ENCODE measurements around the gene RBFOX1. TPM values are rescaled to one million over a fixed set of nuclear protein-coding genes. Genes with fewer than 3 reads are reported as not detected.

The RBFOX1 gene
- total RNA-seq, 4 donors from 2014 or later, result 1.0 to 3.4 TPM; not detected in 2

DNA sequence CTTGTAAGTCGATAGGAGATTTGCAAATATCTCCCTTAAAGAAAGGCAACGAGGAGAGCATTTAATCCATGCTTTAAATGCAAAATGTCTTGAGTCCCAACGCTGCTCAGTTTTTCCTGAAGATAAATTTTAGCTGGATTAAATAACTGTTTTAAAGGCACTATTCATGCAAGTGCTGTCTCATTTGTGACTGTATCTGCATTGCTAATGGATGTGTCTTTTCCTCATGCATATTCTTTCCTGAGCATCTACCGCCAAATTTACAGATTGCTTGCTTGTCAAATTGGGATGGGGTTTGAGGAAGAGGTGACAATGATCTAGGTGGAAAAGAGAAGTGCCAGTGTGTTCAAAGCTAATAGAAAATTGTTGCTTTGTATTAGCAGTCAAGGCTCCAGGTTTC, 106.9 kb downstream of the RBFOX1 start:
- H3K4me3 ChIP-seq, result no peak overlapping the region
- no peaks in the 10 kb centered on the region for H3K4me1 ChIP-seq
- TF ChIP-seq, protein P1, sequence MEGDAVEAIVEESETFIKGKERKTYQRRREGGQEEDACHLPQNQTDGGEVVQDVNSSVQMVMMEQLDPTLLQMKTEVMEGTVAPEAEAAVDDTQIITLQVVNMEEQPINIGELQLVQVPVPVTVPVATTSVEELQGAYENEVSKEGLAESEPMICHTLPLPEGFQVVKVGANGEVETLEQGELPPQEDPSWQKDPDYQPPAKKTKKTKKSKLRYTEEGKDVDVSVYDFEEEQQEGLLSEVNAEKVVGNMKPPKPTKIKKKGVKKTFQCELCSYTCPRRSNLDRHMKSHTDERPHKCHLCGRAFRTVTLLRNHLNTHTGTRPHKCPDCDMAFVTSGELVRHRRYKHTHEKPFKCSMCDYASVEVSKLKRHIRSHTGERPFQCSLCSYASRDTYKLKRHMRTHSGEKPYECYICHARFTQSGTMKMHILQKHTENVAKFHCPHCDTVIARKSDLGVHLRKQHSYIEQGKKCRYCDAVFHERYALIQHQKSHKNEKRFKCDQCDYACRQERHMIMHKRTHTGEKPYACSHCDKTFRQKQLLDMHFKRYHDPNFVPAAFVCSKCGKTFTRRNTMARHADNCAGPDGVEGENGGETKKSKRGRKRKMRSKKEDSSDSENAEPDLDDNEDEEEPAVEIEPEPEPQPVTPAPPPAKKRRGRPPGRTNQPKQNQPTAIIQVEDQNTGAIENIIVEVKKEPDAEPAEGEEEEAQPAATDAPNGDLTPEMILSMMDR (IDR thresholded peaks at IDR 0.05), result no peak
- TF ChIP-seq POLR2A (IDR thresholded peaks at IDR 0.05), result no peak
- H3K9me3 ChIP-seq, result no peaks in the 10 kb centered on the region
- H3K27ac ChIP-seq, result no peak overlapping the region
- no peaks in the 10 kb centered on the region for H3K27me3 ChIP-seq
- DNase-seq, result no peak
- no peaks in the 10 kb centered on the region for H3K36me3 ChIP-seq

DNA sequence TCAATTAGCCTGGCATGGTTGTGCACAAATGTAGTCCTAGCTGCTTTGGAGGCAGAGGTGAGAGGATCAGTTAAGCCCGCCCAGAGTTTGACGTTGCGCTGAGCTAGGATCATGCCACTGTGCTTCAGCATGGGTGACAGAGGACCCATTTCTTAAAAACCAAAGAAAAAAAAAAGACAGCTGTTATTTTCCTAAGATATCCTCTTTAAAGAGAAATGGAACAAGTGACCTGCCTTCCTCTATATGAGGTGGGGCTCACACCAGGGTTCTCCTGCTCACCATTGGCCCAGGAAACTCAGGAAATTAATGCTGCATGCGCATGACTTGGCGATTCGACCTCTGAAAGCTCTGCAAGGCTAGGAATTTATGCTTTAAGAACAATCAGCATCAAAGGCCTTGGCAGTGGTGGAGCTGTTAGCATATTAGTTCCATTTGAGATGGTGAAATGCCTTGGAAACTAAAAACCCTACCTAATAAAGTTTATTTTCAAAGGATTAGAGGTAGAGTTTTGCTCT, 108.3 kb downstream of the RBFOX1 start:
- no peak for DNase-seq
- no peaks in the 10 kb centered on the region for H3K9me3 ChIP-seq
- H3K4me1 ChIP-seq, result no peaks in the 10 kb centered on the region
- no peak overlapping the region for H3K4me3 ChIP-seq
- H3K27ac ChIP-seq, result no peak overlapping the region
- TF ChIP-seq, protein P1 (IDR thresholded peaks at IDR 0.05), result no peak
- TF ChIP-seq POLR2A (IDR thresholded peaks at IDR 0.05), result no peak
- H3K27me3 ChIP-seq, result no peaks in the 10 kb centered on the region
- H3K36me3 ChIP-seq, result no peaks in the 10 kb centered on the region

DNA sequence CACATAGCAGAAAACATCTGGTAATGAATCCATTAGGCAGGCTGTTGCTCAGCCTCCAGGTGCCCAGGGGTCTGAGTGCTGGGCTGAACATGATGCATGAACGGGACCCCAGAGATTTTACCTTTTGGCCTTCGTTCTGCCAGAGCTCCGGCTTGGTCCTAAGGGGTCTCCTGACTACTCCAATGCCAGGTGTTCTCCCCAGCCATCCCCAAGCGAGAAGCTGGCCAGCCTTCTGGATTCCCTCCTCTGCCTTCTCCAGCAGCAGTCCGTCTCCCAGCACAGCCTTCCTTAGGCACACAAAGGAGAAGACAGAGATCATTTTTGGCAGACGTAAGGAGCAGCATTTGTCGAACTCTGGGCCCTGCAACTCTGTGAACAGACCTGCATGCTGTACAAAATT, 109.4 kb downstream of the RBFOX1 start:
- H3K36me3 ChIP-seq, result no peaks in the 10 kb centered on the region
- H3K9me3 ChIP-seq, result no peaks in the 10 kb centered on the region
- no peak overlapping the region for H3K4me3 ChIP-seq
- H3K27me3 ChIP-seq, result no peaks in the 10 kb centered on the region
- TF ChIP-seq POLR2A (IDR thresholded peaks at IDR 0.05), result no peak
- TF ChIP-seq, protein P1 (IDR thresholded peaks at IDR 0.05), result no peak
- H3K4me1 ChIP-seq, result no peaks in the 10 kb centered on the region
- H3K27ac ChIP-seq, result no peak overlapping the region
- DNase-seq, result no peak

DNA sequence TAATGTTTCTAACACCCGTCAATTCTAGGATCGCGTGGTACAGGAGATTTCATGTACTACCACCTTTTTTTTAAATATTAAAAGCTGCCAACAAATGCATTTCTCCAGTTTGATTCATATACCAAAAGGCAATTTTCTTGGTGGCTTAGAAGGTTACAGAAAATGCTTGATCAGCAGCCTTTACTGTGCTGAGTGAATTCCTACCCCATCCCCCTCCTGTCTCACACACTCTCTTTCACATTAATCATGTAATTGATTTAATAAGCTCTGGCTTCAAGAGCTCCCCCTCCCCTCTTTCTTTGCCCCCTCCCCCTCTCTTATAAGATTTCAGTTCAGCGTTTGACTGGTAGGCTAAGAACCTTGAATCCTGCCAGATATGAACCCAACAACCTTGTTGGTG, 110.5 kb downstream of the RBFOX1 start:
- no peak overlapping the region for H3K4me3 ChIP-seq
- no peak overlapping the region for H3K27ac ChIP-seq
- no peaks in the 10 kb centered on the region for H3K9me3 ChIP-seq
- no peaks in the 10 kb centered on the region for H3K4me1 ChIP-seq
- H3K27me3 ChIP-seq, result no peaks in the 10 kb centered on the region
- no peaks in the 10 kb centered on the region for H3K36me3 ChIP-seq
- TF ChIP-seq POLR2A (IDR thresholded peaks at IDR 0.05), result no peak
- TF ChIP-seq, protein P1 (IDR thresholded peaks at IDR 0.05), result no peak
- DNase-seq, result no peak

DNA sequence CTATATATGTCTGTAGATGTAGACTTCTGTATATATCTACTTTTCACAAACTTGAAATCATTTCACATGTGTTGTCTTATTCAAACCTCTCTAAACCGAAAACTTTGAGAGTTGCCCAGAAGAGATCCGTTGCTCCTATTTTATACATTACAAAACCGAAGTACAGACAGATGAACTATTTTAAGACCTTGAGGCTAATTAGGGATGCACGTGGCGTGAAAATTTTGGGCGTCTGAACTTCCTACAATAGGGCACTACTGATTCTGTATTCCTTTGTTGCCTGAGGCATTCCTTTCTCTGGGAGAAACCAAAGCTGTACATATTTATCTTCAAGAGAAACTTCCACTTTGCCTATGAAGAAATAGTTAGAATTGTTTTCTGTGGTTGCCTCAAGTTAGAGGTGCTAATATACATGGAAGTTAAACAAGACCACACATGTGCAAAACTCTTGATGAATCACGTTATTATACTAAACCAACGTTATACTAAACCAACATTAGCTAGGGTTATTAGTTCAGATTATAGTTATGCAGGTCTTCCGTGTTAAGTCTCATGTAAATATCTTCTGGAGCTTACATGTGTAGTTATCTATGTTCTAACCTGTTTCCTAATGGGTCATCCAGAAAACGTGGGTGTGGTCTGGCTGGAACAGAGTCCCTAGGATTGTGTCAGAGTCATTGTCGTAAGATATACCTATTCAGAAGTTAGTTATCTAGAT, 111.2 kb downstream of the RBFOX1 start:
- TF ChIP-seq POLR2A (IDR thresholded peaks at IDR 0.05), result no peak
- TF ChIP-seq, protein P1 (IDR thresholded peaks at IDR 0.05), result no peak
- H3K36me3 ChIP-seq, result no peaks in the 10 kb centered on the region
- H3K27ac ChIP-seq, result no peak overlapping the region
- H3K27me3 ChIP-seq, result no peaks in the 10 kb centered on the region
- no peaks in the 10 kb centered on the region for H3K9me3 ChIP-seq
- no peaks in the 10 kb centered on the region for H3K4me1 ChIP-seq
- no peak overlapping the region for H3K4me3 ChIP-seq
- DNase-seq, result no peak

All from Peyer's patch (tissue), 4 donors.